ENCODE data around the gene NEU2.

The NEU2 gene

GRCh38 chr2:233079473-233079877 lies 47.0 kb downstream of the NEU2 start:
- DNase-seq (ENCODE audit: low spot score), result no peak

DNA sequence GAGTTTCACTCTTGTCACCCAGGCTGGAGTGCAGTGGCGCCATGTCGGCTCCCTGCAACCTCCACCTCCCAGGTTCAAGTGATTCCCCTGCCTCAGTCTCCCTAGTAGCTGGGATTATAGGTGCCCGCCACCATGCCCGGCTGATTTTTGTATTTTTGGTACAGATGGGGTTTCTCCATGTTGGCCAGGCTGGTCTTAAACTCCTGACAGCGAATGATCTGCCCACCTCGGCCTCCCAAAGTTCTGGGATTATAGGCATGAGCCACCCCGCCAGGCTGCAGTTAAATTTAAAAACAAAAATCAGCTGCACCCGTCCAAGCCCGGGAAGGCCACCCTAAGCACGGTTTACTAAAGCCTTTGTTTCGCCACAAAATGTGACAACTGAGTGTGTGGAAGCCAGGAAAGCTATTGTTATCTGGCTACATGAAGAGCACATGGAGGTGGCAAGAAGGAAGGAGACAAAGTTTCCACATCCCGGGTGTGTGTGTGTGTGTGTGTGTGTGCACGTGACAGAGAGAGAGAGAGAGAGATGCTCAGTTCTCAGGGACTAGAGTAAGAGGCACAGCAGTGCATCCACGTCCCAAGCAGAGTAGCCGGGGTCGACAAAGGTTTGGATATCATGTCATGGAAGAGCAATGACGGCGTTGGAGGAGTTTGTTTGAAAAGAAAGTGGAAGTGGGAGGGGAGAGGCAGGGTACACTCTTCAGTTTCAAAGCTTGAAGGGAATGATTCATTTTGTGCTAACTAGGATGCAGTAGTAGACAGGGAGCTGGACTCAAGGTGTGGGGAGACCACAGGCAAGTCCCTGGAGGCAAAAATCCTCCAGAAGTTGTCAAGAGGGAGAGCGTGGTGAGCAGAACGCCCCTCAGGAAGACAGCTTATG lies 47.7 kb downstream of the NEU2 start:
- DNase-seq (ENCODE audit: low spot score), result no peak

- no peak for DNase-seq (ENCODE audit: low spot score)
Observed at GRCh38 chr2:233080836-233081229, 48.4 kb downstream of the NEU2 start.

GRCh38 chr2:233081232-233081730 lies 48.8 kb downstream of the NEU2 start:
- DNase-seq (ENCODE audit: low spot score), result no peak

- DNase-seq (ENCODE audit: low spot score), result no peak
Observed at GRCh38 chr2:233081731-233082221, 49.3 kb downstream of the NEU2 start.

DNA sequence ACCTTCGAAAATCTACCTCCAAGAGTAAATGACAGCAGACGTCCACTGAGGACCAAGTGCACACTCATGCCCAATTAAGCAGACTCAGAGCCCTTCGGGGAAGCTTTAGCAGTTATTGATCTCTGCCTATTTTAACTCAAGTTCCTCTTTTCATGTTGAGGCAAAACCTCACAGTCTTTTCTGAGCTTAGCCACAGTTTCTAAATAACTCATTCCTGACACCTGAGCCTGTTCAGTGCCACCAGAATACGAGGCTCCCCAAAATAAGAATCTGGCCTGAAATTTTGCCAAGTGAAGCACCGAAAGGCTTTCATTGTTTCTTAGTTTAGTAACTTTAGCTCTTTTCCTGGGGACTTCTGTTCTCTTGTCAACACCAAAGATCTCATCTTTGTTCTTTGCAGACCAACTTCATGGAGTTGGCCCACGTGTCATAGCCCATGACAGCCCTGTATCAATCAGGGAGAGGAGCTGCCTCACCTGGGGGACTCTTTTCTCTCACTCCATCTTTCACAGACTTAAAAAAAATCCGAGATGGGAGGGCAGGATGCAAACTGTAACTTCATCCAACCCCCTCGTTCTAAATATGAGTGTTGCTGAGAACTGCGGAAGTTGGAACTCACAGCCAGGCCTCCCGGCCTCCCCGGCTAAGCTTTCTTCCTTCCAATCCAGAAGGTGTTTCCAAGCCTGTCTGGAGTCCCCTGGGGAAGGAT lies 49.9 kb downstream of the NEU2 start:
- no peak for DNase-seq (ENCODE audit: low spot score)

DNA sequence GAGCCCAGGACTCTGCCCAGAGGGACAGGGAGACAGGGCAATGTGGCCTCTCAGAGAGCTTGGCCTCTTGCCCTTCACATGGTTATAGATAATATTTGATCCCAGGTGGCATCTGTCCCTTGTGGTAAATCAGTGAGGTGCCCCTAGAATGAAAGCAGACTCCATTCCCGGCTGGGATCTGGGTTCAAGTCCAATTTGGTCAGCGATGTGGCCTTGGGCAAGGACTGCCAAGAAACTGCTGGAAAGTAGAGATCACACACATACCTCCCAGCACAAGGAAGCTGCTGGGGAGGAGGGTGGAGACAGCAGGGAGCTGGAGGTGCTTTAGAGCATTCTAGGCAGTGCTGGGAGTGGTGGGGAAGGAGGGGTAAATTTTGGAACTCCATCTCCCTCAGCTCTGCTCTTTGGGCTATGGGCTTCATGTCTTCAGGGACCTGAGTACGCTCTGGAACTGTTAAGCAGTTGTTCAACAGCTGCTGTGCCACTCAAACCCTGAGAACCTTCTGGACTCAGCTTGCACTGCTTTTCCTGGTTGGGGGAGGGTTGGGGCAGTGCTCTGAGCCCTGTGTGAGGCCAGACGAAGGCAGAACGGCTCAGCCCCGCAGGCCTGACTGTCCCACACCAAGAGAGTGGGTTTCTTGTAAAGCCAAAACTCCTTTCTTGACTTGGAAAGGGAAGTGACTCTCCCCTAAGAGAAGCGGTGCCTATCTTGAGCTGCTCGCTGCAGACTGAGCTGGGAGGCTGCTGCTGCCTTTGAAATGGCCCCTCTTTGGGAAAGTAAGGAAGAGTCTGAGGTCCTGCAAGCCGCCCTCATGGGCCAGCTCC lies 50.7 kb downstream of the NEU2 start:
- DNase-seq (ENCODE audit: low spot score), result no peak

DNA sequence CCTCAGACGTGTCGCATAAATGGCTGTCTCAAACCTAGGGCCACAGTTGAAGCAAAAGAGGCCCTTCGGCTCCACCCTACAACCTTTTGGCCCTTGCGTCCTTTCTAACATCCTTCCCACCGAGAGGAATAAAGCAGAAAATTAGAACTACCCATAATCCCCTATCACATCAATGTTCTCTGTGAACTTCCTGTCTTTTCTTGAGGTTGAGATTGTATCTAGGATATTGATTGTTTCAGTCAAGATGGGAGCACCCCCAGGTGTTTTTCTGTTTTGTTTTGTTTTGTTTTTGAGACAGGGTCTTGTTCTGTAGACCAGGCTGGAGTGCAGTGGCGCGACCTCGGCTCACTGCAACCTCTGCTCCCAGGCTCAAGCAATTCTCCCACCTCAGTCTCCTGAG lies 51.3 kb downstream of the NEU2 start:
- no peak for DNase-seq (ENCODE audit: low spot score)

DNA sequence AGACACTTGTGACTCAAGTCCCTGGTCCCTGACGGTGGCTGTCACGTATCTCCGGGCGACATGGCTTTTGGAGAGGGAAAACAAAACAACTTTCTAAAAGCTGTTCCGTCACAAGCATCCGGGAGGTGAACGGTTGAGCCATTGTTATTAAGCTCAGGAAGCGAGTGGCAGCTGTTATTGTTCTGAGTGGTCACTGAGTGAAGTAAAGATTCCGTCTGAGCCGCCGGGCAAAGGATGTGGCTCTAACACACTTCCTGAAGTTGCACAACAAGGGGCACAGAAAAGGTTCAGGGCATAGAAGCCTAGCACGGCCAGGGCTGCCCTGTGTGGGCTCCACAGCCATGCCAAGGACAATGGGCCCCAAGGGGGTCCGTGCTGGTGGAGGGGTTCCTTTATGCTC lies 52.0 kb downstream of the NEU2 start:
- DNase-seq (ENCODE audit: low spot score), result no peak
